ENCODE data around the gene MKLN1. TPM values are rescaled to one million over a fixed set of nuclear protein-coding genes. Genes with fewer than 3 reads are reported as not detected.

MKLN1 gene
- total and polyA plus RNA-seq, 2 of the 4 experiments (the other 2 are of a cell fraction), result 17.5 to 52.0 TPM

DNA sequence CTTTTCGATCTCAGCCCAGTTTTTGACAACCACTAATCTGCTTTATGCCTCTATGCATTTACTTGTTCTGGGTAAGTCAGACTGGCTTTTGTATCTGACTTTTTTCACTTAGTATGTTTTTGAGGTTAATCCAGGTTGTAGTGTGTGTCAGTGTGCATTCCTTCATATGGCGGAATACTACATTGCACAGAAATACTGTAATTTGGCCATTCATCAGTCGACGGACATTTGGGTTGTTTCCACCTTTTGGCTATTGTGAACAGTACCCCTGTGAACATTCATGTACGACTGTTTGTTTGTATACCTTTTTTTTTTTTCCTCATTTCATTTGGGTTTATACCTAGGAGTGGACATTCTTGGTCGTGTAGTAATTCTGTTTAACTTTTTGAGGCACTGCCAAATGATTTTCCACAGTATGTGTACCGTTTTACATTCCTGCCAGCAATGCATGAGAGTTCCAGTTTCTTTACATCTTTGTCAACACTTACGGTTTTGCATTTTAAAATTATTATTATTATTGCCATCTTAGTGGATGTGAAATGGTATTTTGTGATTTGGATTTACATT lies 57.4 kb downstream of the MKLN1 start:
- peak; percentile 53 for ATAC-seq (ENCODE audit: low read depth)
- H3K23ac ChIP-seq (ENCODE audit: low read depth, low read length), result no peak overlapping the region
- H4K8ac ChIP-seq (ENCODE audit: low read depth in 2 of 2, low read length in 2 of 2), result no peak overlapping the region
- H3K4me1 ChIP-seq (ENCODE audit: control insufficient read depth, insufficient read depth, low read length), result peaks cover 6% of the 10 kb centered on the region
- H4K91ac ChIP-seq (ENCODE audit: insufficient read depth, low read depth, low read length), result peak overlapping the region; percentile 8; the same call in 1 of the 2 replicates
- peaks cover 27 to 45% of the 10 kb centered on the region in 2 experiments; a peak in 3 of 4 replicates for H3K79me1 ChIP-seq (ENCODE audit: low read depth in 1 of 2, low read length in 2 of 2)
- no peak overlapping the region for H2BK20ac ChIP-seq (ENCODE audit: low read depth, low read length)
- no peaks in the 10 kb centered on the region for H3K9me1 ChIP-seq (ENCODE audit: insufficient read depth, low read length)
- H2AK5ac ChIP-seq (ENCODE audit: low read depth, low read length), result no peak overlapping the region
- WGBS, 2 experiments (ENCODE audit: extremely low coverage in 2 of 2, insufficient read length in 1 of 2), result no CpG with 5 or more reads among the region's 8 CpGs
- no peak overlapping the region for H3K27ac ChIP-seq (ENCODE audit: insufficient read depth, low read length)
- no peak overlapping the region for H3K9ac ChIP-seq (ENCODE audit: low read depth, low read length)
- H4K5ac ChIP-seq (ENCODE audit: low read depth, low read length), result no peak overlapping the region; the same call in 1 of the 2 replicates
- no peaks in the 10 kb centered on the region for H3K27me3 ChIP-seq (ENCODE audit: control insufficient read depth, insufficient read depth, low read length)
- no peak overlapping the region for H3K56ac ChIP-seq (ENCODE audit: extremely low read depth, insufficient read depth, low read length)
- H2AFZ ChIP-seq (replicated peaks; ENCODE audit: low read length, poor library complexity), result no peak overlapping the region
- no peak for TF ChIP-seq FOS (IDR thresholded peaks at IDR 0.05; ENCODE audit: low read depth, low read length)
- no peak for TF ChIP-seq BHLHE40 (IDR thresholded peaks at IDR 0.05; ENCODE audit: low read depth, low read length)
- no peak for TF ChIP-seq RFX5 (IDR thresholded peaks at IDR 0.05; ENCODE audit: low read depth, low read length)
- TF ChIP-seq SMC3 (IDR thresholded peaks at IDR 0.05; ENCODE audit: low read depth, low read length), result no peak
- no peak for TF ChIP-seq RCOR1 (IDR thresholded peaks at IDR 0.05; ENCODE audit: insufficient replicate concordance, low read length)
- no peak for TF ChIP-seq RAD21 (IDR thresholded peaks at IDR 0.05; ENCODE audit: low read length)
- TF ChIP-seq, protein P1, sequence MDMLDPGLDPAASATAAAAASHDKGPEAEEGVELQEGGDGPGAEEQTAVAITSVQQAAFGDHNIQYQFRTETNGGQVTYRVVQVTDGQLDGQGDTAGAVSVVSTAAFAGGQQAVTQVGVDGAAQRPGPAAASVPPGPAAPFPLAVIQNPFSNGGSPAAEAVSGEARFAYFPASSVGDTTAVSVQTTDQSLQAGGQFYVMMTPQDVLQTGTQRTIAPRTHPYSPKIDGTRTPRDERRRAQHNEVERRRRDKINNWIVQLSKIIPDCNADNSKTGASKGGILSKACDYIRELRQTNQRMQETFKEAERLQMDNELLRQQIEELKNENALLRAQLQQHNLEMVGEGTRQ (IDR thresholded peaks at IDR 0.05; ENCODE audit: low read depth, low read length), result no peak
- TF ChIP-seq CHD1 (IDR thresholded peaks at IDR 0.05; ENCODE audit: low read depth, low read length), result no peak
- TF ChIP-seq MAFK (IDR thresholded peaks at IDR 0.05; ENCODE audit: low read depth, low read length), result no peak
- no peak for TF ChIP-seq CEBPB (IDR thresholded peaks at IDR 0.05; ENCODE audit: low read depth, low read length)
- no peak for TF ChIP-seq MXI1 (IDR thresholded peaks at IDR 0.05; ENCODE audit: borderline replicate concordance, low read depth, low read length)
- TF ChIP-seq, protein P2, sequence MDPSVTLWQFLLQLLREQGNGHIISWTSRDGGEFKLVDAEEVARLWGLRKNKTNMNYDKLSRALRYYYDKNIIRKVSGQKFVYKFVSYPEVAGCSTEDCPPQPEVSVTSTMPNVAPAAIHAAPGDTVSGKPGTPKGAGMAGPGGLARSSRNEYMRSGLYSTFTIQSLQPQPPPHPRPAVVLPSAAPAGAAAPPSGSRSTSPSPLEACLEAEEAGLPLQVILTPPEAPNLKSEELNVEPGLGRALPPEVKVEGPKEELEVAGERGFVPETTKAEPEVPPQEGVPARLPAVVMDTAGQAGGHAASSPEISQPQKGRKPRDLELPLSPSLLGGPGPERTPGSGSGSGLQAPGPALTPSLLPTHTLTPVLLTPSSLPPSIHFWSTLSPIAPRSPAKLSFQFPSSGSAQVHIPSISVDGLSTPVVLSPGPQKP (IDR thresholded peaks at IDR 0.05; ENCODE audit: borderline replicate concordance, low read depth, low read length), result no peak
- TF ChIP-seq MAZ (IDR thresholded peaks at IDR 0.05; ENCODE audit: borderline replicate concordance, low read depth, low read length), result no peak
- TF ChIP-seq, protein P3, sequence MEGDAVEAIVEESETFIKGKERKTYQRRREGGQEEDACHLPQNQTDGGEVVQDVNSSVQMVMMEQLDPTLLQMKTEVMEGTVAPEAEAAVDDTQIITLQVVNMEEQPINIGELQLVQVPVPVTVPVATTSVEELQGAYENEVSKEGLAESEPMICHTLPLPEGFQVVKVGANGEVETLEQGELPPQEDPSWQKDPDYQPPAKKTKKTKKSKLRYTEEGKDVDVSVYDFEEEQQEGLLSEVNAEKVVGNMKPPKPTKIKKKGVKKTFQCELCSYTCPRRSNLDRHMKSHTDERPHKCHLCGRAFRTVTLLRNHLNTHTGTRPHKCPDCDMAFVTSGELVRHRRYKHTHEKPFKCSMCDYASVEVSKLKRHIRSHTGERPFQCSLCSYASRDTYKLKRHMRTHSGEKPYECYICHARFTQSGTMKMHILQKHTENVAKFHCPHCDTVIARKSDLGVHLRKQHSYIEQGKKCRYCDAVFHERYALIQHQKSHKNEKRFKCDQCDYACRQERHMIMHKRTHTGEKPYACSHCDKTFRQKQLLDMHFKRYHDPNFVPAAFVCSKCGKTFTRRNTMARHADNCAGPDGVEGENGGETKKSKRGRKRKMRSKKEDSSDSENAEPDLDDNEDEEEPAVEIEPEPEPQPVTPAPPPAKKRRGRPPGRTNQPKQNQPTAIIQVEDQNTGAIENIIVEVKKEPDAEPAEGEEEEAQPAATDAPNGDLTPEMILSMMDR (conservative IDR thresholded peaks at IDR 0.05; ENCODE audit: low read depth, low read length), result no peak
- TF ChIP-seq POLR2A (IDR thresholded peaks at IDR 0.05; ENCODE audit: low read depth, low read length), result no peak
- TF ChIP-seq NFE2L2 (IDR thresholded peaks at IDR 0.05; ENCODE audit: low read depth, low read length), result no peak
- no peak overlapping the region; the same call in 1 of the 2 replicates for H3K4me3 ChIP-seq (ENCODE audit: insufficient read depth, low read depth, low read length)
- in situ Hi-C loops (cut with MboI; ENCODE audit: low sequenced_read_pairs) (no loop called here), dilution Hi-C loops (cut with HindIII; ENCODE audit: low sequenced_read_pairs, unreplicated experiment) (no loop called here), intact Hi-C loops (cut with micrococcal nuclease) (no loop called here)
- H2BK120ac ChIP-seq (ENCODE audit: low read depth, low read length), result no peak overlapping the region
- peak; percentile 69 for DNase-seq
- H2BK5ac ChIP-seq (ENCODE audit: low read depth, low read length, poor library complexity, severe bottlenecking), result peak overlapping the region; percentile 54
- BruUV-seq (replicated peaks), result no TSS peak
- H3K18ac ChIP-seq (ENCODE audit: low read depth, low read length), result no peak overlapping the region; the same call in 1 of the 2 replicates
- CTCF ChIA-PET, result interaction anchor here (0.6 kb wide), 1 partner anchor 14 kb away, joined by 6 read pairs; no protein-coding TSS in a partner anchor
- H2BK15ac ChIP-seq (ENCODE audit: low read depth, low read length), result peak overlapping the region; percentile 16; the same call in 1 of the 3 replicates
- no peak overlapping the region for H3K14ac ChIP-seq (replicated peaks; ENCODE audit: low read depth, low read length)
- H3K4me2 ChIP-seq (ENCODE audit: low read depth, low read length), result peak overlapping the region; percentile 86; the same call in 1 of the 2 replicates
- H3K9me3 ChIP-seq (ENCODE audit: control insufficient read depth, insufficient read depth, low read length), result no peaks in the 10 kb centered on the region
- H4K20me1 ChIP-seq (ENCODE audit: insufficient read depth, low read length), result peaks cover 9% of the 10 kb centered on the region; the same call in 1 of the 2 replicates
- POLR2A ChIA-PET (ENCODE audit: unreplicated experiment), result no interaction called here
- H3K36me3 ChIP-seq (ENCODE audit: control insufficient read depth, insufficient read depth, low read length), result peaks cover 2% of the 10 kb centered on the region; the same call in 1 of the 2 replicates
- H3K4ac ChIP-seq (ENCODE audit: low read depth, low read length), result no peak overlapping the region
- no peak overlapping the region for H2AK9ac ChIP-seq (replicated peaks; ENCODE audit: low read depth, low read length, poor library complexity)
